Breast epithelium (tissue), 4 donors: ENCODE measurements around the gene PNPLA5. TPM values are rescaled to one million over a fixed set of nuclear protein-coding genes. Genes with fewer than 3 reads are reported as not detected.
A peak's percentile ranks its signal among the peaks of the same experiment; 100 is the strongest.

ENCODE experiments used
- DNase-seq, 2 donors: peaks; one replicate each; pipeline ENCODE4 v3.0.0-alpha.2; 2019; ENCODE audit warnings: low spot score in 2 of 2
- H3K27ac ChIP-seq, 2 donors: fragments of 200-600 bp; sonication (generic) in 1 of 2; one replicate each; pipeline ENCODE4 v1.5.1; 2016 to 2019; ENCODE audit warnings: mild to moderate bottlenecking in 1 of 2
- H3K27me3 ChIP-seq, 2 donors: fragments of 200-600 bp; sonication (generic) in 1 of 2; one replicate each; pipeline versions ENCODE4 v1.5.1 to v1.6.0; 2017 to 2019; ENCODE audit warnings: control low read depth in 1 of 2, mild to moderate bottlenecking in 1 of 2
- H3K36me3 ChIP-seq: fragments of 200-600 bp; one replicate; pipeline ENCODE4 v1.5.1; 2019
- H3K4me1 ChIP-seq, 2 donors: fragments of 200-600 bp; sonication (generic); one replicate each; pipeline ENCODE4 v1.5.1; 2016 to 2019; ENCODE audit warnings: control low read depth in 1 of 2
- H3K4me3 ChIP-seq, 3 donors: fragments of 200-600 bp; sonication (generic); 1 replicate in 2 of 3; 2 replicates in 1 of 3; pipeline ENCODE4 v1.5.1; 2016 to 2019; ENCODE audit warnings: mild to moderate bottlenecking in 3 of 3, moderate library complexity in 2 of 3
- H3K9me3 ChIP-seq, 2 donors: fragments of 200-600 bp; sonication (generic) in 1 of 2; one replicate each; pipeline ENCODE4 v1.5.1; 2016 to 2019; ENCODE audit warnings: control low read depth in 1 of 2
- POLR2A ChIP-seq: fragments of 450-650 bp; IDR thresholded peaks from one replicate; pipeline ENCODE4 v1.6.1; 2016; ENCODE audit warnings: antibody characterized with exemption, mild to moderate bottlenecking, moderate library complexity
- POLR2AphosphoS5 ChIP-seq, 3 donors: sonication (generic); formaldehyde crosslinking; IDR thresholded peaks; one replicate each; pipeline ENCODE4 v1.6.1; 2017; ENCODE audit warnings: antibody characterized with exemption in 3 of 3
- intact Hi-C: fragments of 100-400 bp; cut with DNase I; formaldehyde crosslinking; loops from one replicate; pipeline ENCODE4 v1.15.1; 2023; ENCODE audit warnings: low total_unique reads
- total RNA-seq, 3 donors: library from RNA; depleted of rRNA; stranded (reverse); fragments of >200 nt; gene quantifications; one replicate each; pipeline ENCODE4 v1.1.0, GENCODE V29; 2016
- TF ChIP-seq, protein P1 (sequence below), 3 donors: fragments of 450-650 bp; IDR thresholded peaks; one replicate each; pipeline ENCODE4 v1.5.1; 2016 to 2017; ENCODE audit warnings: antibody characterized with exemption in 3 of 3, mild to moderate bottlenecking in 3 of 3, moderate library complexity in 3 of 3

Gene PNPLA5
- total RNA-seq, 3 donors from 2014 or later = not detected

DNA sequence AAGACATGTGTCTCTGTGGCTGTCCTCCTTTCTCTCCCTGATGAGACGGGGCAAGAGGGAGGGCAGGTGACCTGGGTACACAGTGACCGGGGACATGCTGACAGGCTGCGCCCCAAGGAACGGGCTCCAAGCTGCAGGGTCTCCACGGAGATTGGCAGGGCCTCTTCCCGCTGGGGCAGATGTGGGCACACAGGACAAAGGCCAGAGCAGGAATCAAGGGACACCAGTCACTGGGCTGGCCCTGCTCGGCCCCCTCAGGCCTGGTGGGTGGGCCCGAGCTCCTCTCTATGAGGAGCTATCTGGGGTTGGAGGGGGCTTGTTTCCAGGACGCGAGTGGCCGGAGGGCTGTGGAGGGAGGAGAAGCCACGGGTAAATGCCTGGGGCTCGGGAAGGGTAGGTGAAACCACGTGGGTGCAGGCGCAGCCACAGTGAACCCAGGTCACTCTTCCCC lies 11.2 kb downstream of the PNPLA5 start:
- no peaks in the 10 kb centered on the region for H3K9me3 ChIP-seq
- DNase-seq = peak in 1 of 2 donors; percentile 47
- no peaks in the 10 kb centered on the region for H3K36me3 ChIP-seq
- no peak for TF ChIP-seq POLR2AphosphoS5 (IDR thresholded peaks at IDR 0.05)
- TF ChIP-seq, protein P1, sequence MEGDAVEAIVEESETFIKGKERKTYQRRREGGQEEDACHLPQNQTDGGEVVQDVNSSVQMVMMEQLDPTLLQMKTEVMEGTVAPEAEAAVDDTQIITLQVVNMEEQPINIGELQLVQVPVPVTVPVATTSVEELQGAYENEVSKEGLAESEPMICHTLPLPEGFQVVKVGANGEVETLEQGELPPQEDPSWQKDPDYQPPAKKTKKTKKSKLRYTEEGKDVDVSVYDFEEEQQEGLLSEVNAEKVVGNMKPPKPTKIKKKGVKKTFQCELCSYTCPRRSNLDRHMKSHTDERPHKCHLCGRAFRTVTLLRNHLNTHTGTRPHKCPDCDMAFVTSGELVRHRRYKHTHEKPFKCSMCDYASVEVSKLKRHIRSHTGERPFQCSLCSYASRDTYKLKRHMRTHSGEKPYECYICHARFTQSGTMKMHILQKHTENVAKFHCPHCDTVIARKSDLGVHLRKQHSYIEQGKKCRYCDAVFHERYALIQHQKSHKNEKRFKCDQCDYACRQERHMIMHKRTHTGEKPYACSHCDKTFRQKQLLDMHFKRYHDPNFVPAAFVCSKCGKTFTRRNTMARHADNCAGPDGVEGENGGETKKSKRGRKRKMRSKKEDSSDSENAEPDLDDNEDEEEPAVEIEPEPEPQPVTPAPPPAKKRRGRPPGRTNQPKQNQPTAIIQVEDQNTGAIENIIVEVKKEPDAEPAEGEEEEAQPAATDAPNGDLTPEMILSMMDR (IDR thresholded peaks at IDR 0.05) = no peak
- TF ChIP-seq POLR2A = no peak
- intact Hi-C loops = no loop called here
- no peaks in the 10 kb centered on the region for H3K4me1 ChIP-seq
- H3K27ac ChIP-seq = no peak overlapping the region
- no peak overlapping the region for H3K4me3 ChIP-seq
- peaks cover 0 to 30% of the 10 kb centered on the region in 2 donors for H3K27me3 ChIP-seq

DNA sequence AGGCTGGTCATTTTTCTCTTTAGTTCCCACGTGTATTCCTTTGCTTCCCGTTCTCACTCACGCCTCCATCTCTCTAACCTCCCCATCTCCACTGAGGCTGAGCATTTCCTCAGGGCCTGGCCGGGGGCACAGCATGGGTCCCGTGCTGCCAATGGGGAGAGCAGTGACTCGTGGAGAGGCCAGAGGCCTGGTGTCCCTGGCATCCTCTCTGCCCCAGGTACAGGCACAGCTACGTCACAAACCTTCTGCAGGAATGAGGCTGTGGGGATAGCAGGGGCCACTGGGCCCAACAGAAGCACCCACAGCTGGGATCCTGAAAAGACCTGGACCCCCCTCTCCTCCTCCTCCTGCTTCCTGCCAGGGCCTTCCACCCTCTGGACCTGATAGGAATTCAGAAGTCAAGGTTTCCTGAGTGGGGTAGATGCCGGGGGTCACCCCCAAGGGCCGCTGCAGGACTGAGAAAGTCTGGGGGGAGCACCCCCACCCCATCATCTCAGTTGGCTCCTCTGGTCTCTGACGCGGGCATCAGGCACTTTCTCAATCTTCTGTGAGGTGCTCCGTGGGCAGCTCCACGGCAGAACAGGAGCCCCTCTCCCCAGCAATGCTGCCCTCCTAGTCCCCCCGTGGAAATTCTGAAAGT lies 11.8 kb downstream of the PNPLA5 start:
- Histone ChIP-seq H3K36me3 (no peaks in the 10 kb centered on the region), H3K4me1 (no peaks in the 10 kb centered on the region), H3K27me3 (peaks cover 0 to 26% of the 10 kb centered on the region in 2 donors), H3K27ac (no peak overlapping the region), H3K4me3 (no peak overlapping the region), H3K9me3 (no peaks in the 10 kb centered on the region)
- peak in 1 of 2 donors; percentile 33 for DNase-seq
- TF ChIP-seq POLR2A (no peak), POLR2AphosphoS5 (IDR thresholded peaks at IDR 0.05) (no peak)
- intact Hi-C loops = loop anchor here (1.0 kb wide), 1 partner anchor 71 kb away; no protein-coding TSS in a partner anchor

DNA sequence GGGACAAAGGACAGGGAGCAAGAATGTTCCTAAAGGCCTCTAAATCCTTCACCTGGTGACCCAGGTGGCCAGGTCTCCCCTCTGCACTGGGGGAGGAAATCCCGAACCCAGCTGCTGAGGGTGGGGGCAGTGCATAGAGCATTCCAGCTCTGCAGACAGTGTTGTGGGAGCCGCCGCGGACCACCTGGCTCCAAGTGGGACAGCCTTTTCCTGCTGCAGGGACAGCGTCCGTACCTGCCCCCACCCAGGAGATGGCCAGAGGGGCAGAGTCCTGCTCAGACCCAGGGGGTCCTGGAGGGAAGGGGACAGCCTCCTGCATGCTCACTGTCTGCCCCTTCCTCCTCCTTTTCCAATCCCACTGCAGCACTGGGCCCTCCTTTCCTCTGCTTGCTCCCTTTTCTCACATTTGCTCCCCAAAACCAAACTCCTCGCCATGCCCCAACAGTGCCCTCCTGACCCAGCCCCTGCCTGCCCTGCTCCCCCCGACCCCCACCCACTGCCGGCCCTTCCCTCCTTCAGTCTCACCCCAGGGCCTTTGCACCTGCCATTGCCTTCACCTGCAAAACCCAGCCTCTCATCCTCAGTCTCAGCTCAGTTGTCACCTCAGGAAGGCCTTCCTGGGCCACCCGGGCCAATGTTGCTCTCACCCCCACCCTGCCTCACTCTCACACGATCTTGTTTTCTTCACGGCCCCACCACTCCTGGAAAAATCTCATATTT lies 12.8 kb downstream of the PNPLA5 start:
- H3K27me3 ChIP-seq = peaks cover 0 to 24% of the 10 kb centered on the region in 2 donors
- no peaks in the 10 kb centered on the region for H3K9me3 ChIP-seq
- H3K27ac ChIP-seq = no peak overlapping the region
- no peak for TF ChIP-seq POLR2A
- no peak for TF ChIP-seq POLR2AphosphoS5 (IDR thresholded peaks at IDR 0.05)
- TF ChIP-seq, protein P1 (IDR thresholded peaks at IDR 0.05) = no peak
- no peaks in the 10 kb centered on the region for H3K36me3 ChIP-seq
- DNase-seq = peak in 1 of 2 donors; percentile 34
- H3K4me3 ChIP-seq = no peak overlapping the region
- intact Hi-C loops = loop anchor here (1.0 kb wide), 1 partner anchor 72 kb away; no protein-coding TSS in a partner anchor
- no peaks in the 10 kb centered on the region for H3K4me1 ChIP-seq

DNA sequence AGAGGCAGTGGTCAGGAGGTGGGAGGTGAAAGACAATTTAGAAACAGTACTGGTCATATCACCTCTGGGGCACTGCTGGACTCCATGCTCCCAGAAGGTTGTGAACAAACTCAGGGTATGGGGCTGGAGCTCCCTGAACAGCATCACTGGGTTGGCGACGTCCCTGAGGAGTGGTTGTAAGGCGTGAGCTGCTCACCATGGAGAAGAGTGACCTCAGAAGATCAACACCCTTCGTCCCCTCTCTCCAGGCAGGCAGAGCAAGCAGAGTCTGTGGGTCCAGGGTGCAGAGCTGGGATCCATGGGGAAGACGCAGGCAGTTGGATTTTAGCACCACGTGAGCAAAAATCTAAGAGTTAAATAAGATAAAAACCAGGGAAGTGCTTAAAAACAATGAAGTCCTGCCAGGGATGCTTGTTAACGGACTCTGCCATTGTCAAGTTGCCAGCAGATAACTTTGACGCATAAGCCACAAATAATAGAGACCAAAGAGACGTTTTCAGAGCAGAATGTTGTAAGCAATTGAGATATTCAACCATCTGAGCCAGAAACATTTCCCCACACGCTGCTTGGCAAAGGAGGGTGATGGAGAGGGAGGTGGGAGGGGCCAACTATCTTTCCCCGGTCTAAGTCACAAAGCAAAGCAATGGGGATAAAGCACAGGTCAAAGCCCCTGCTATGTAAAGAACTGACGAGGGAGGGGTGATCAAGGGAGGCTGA lies 13.6 kb downstream of the PNPLA5 start:
- H3K27me3 ChIP-seq = peaks cover 0 to 24% of the 10 kb centered on the region in 2 donors
- peak in 1 of 2 donors; percentile 19 for DNase-seq
- intact Hi-C loops = no loop called here

More for the DNA sequence above, 13.6 kb downstream of the PNPLA5 start:
- Histone ChIP-seq H3K27ac (no peak overlapping the region), H3K9me3 (no peaks in the 10 kb centered on the region), H3K4me1 (no peaks in the 10 kb centered on the region), H3K36me3 (no peaks in the 10 kb centered on the region), H3K4me3 (no peak overlapping the region)
- TF ChIP-seq, protein P1 (IDR thresholded peaks at IDR 0.05) = no peak
- TF ChIP-seq POLR2A (no peak), POLR2AphosphoS5 (IDR thresholded peaks at IDR 0.05) (no peak)
